BE2C (cell line): Measurements from ENCODE around the gene WWOX.

Experiments
- DNase-seq: peaks from one replicate; pipeline ENCODE4 v3.0.0-alpha.2; 2020
- H3K27me3 ChIP-seq: fragments of 250-450 bp; sonication (Bioruptor Pico); 2 replicates; pipeline ENCODE4 v1.5.1; 2020; ENCODE audit warnings: mild to moderate bottlenecking
- H3K36me3 ChIP-seq: fragments of 250-450 bp; sonication (Bioruptor Pico); 2 replicates; pipeline ENCODE4 v1.5.1; 2020; ENCODE audit warnings: mild to moderate bottlenecking
- H3K4me1 ChIP-seq: fragments of 250-450 bp; sonication (Bioruptor Pico); 2 replicates; pipeline ENCODE4 v1.5.1; 2020
- H3K4me3 ChIP-seq: 2 replicates; pipeline ENCODE4 v1.5.1; 2011; ENCODE audit warnings: low read depth, low read length
- H3K9me3 ChIP-seq: fragments of 250-450 bp; sonication (Bioruptor Pico); 2 replicates; pipeline ENCODE4 v1.5.1; 2020
- CTCF ChIP-seq: IDR thresholded peaks from 2 replicates; pipeline ENCODE4 v1.5.1; 2012; ENCODE audit warnings: mild to moderate bottlenecking, low read depth, low read length

WWOX gene

GRCh38 chr16:78953526-78953925, 854.1 kb downstream of the WWOX start:
- no peaks in the 10 kb centered on the region for H3K27me3 ChIP-seq
- H3K9me3 ChIP-seq = no peaks in the 10 kb centered on the region; the same call in 1 of the 2 replicates
- TF ChIP-seq CTCF = no peak
- H3K4me3 ChIP-seq = no peak overlapping the region
- H3K36me3 ChIP-seq = no peaks in the 10 kb centered on the region
- H3K4me1 ChIP-seq = no peaks in the 10 kb centered on the region
- DNase-seq = no peak

GRCh38 chr16:78955206-78955605, 855.8 kb downstream of the WWOX start:
- H3K9me3 ChIP-seq = peaks cover 5% of the 10 kb centered on the region; the same call in 1 of the 2 replicates
- H3K27me3 ChIP-seq = no peaks in the 10 kb centered on the region
- no peaks in the 10 kb centered on the region for H3K36me3 ChIP-seq
- H3K4me3 ChIP-seq = no peak overlapping the region
- no peak for TF ChIP-seq CTCF
- no peaks in the 10 kb centered on the region for H3K4me1 ChIP-seq
- DNase-seq = no peak

- Histone ChIP-seq H3K36me3 (no peaks in the 10 kb centered on the region), H3K4me1 (no peaks in the 10 kb centered on the region), H3K27me3 (no peaks in the 10 kb centered on the region), H3K4me3 (no peak overlapping the region), H3K9me3 (peaks cover 7% of the 10 kb centered on the region; the same call in 1 of the 2 replicates)
- DNase-seq = no peak
- TF ChIP-seq CTCF = no peak
Observed at GRCh38 chr16:78956859-78957258, 857.4 kb downstream of the WWOX start.

- Histone ChIP-seq H3K36me3 (no peaks in the 10 kb centered on the region), H3K4me3 (no peak overlapping the region), H3K4me1 (no peaks in the 10 kb centered on the region), H3K27me3 (no peaks in the 10 kb centered on the region), H3K9me3 (peaks cover 7% of the 10 kb centered on the region; the same call in 1 of the 2 replicates)
- TF ChIP-seq CTCF = no peak
- DNase-seq = no peak
Observed at GRCh38 chr16:78957317-78958100, 858.1 kb downstream of the WWOX start.

- DNase-seq = no peak
- H3K4me1 ChIP-seq = no peaks in the 10 kb centered on the region
- TF ChIP-seq CTCF = no peak
Observed at GRCh38 chr16:78961464-78961863, 862.0 kb downstream of the WWOX start.

GRCh38 chr16:78962457-78962929, 863.0 kb downstream of the WWOX start:
- Histone ChIP-seq H3K4me3 (no peak overlapping the region), H3K4me1 (no peaks in the 10 kb centered on the region), H3K36me3 (no peaks in the 10 kb centered on the region), H3K9me3 (peaks cover 7% of the 10 kb centered on the region; the same call in 1 of the 2 replicates), H3K27me3 (no peaks in the 10 kb centered on the region)
- no peak for TF ChIP-seq CTCF
- no peak for DNase-seq

More at GRCh38 chr16:78961464-78961863, 862.0 kb downstream of the WWOX start:
- Histone ChIP-seq H3K36me3 (no peaks in the 10 kb centered on the region), H3K27me3 (no peaks in the 10 kb centered on the region), H3K9me3 (peaks cover 7% of the 10 kb centered on the region; the same call in 1 of the 2 replicates), H3K4me3 (no peak overlapping the region)
